HL-60/S4 (cell line): ENCODE data around the gene LDOC1.
"Not testable (repeated sequence)": the region's sequence is repeated elsewhere in the genome, so short reads cannot be mapped to it uniquely, and the experiment has no call there.

Experiments used
- in situ Hi-C: fragments of 300-500 bp; cut with MboI; formaldehyde crosslinking; loops from 2 replicates; pipeline ENCODE4 v1.14.3; 2022; ENCODE audit warnings: low sequenced_read_pairs

LDOC1 gene

DNA sequence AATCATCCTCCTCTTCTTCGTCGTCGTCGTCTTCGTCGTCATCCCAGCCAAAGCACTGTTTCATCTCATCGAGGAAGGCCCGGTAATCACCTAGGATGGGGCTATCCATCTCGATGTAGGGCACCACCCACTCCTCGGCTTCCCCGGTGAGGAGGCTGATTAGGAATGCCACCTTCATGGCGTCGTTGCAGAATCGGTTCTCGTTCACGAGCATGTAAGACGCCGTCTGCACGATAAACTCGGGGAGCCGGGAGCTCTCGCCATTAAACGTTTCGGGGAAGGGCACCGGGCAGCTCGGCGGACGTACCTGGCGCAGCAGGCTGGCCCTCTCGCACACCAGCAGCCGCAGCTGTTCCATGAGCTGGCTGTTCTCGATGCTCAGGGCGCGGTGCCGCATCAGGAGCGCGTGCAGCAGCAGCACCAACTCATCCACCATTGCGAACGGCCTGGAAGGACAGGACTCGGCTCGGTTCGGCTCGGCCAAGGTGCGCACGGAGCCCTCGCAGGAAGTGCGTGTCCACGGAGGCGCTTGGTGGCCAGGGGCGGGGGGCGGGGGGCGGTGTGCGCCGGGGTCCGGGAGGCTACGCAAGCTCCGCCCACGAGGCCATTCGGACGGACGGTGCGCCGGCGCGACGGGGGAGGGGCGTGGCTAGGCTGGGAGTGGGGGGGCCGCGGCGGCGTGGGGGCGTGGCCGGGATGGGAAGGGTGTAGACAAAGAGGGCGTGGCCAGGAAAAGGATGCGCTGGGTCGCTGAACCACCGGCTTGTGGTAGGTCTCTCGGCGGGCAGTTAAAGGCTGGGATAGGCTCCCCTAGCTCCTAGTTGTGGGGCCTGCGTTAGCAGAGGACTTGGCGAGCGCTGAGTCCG, at the start of gene LDOC1:
Gene LDOC1, minus strand, starts transcription at position 544 of the 866 bp plus-strand sequence. Its CDS starts 108 bp downstream, at position 436.
- in situ Hi-C loops: no loop called here

DNA sequence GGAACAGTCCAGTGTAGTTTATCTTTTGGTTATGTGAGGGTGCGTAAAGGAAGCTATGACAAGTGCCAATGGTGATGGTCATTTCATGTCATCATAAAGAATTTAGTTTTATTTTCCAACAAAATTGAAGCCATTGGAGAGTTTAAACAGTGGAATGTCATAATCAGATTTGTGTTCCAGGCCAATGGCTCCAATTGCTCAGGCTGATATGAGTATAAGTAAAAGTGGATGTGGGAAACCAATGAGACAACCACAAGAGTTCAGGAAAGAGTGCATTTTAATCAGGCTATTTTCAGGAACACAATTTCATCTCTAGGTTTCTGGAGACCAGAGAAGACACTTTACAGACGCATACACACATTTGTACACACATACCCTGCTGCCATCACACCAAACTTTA, 44.7 kb upstream of the LDOC1 start:
- in situ Hi-C loops: no loop called here

DNA sequence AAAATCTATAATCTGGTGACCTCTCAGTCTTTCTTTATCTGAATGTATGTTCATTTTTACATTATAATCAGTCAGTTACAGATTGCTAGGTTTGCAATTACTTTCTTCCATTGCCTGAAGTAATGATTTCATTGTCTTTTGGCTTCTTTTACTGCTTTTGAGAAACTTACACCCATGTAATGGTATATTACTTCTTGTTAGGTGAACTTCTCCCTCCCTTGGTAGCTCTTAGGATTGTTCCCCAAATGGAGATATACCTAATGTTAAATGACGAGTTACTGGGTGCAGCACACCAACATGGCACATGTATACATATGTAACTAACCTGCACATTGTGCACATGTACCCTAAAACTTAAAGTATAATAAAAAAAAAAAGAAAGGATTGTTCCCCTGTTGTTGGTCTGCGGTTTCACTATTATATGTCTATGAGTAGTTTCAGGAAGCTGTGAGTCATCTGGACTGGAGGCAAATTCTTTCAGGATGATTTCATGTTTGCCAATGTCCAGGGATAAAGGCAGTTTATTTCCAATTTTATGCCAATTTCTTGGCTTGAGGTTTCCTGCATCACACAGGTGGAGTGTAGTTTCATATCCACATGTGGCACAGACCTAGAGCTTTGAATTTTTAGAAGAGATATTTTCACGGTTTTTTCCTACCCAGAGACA, 43.5 kb upstream of the LDOC1 start:
- in situ Hi-C loops: no loop called here

DNA sequence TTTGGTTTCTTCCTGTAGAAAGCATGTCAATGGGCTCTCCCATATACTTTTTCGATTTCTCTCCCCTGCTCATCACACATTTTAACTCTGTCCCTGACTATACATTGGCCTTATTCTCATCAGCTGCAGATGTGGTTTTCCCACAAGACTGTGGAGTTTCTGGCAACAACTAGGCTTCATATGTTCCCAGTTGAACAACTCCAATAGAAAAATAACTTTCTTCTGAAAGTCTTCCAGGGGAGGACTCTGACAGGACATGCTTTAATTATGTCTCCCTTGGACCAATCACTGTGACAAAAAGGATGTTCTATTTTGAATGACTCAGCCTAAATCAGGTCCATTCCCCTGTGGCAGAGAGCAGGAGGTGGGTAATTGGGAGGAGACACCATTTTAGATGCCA, 37.3 kb upstream of the LDOC1 start:
- in situ Hi-C loops: no loop called here

DNA sequence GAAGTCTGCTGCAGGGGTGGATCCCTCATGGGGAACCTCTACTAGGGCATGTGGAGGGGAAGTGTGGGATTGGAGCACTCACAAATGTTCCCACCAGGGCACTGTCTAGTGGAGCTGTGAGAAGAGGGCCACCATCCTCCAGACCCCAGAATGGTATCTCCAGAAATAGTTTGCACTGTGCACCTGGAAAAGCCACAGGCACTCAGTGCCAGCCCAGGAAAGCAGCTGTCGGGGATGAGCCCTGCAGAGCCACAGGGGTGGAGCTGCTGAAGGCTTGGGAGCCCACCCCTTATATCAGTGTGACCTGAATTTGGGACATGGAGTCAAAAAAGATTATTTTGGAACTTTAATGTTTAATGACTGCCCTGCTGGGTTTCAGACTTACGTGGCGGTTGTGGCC, 25.0 kb upstream of the LDOC1 start:
- in situ Hi-C loops: no loop called here

DNA sequence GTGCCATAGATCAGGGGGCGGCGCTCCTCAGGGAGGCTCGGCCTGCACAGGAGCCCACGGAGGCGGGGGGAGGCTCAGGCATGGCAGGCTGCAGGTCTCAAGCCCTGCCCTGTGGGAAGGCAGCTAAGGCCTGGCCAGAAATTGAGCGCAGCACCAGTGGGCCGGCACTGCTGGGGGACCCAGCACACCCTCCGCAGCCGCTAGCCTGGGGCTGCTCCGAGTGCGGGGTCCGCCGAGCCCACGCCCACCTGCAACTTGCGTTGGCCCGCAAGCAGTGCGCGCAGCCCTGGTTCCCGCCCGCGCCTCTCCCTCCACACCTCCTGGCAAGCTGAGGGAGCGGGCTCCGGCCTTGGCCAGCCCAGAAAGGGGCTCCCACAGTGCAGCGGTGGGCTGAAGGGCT, 11.6 kb upstream of the LDOC1 start:
- in situ Hi-C loops: not testable (repeated sequence)

DNA sequence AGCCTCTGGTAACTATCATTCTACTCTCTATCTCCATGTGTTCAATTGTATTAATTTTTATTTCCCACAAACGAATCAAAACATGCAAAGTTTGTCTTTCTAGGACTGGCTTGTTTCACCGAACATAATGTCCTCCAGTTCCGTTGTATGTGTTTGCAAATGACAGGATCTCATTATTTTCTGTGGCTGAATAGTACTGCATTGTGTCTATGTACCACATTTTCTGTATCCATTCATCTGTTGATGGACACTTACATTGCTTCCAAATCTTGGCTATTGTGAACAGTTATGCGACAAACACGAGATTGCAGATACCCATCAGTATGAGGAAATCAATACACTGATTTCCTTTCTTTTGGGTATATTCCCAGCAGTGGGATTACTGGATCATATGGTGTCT, 8.4 kb upstream of the LDOC1 start:
- in situ Hi-C loops: no loop called here

DNA sequence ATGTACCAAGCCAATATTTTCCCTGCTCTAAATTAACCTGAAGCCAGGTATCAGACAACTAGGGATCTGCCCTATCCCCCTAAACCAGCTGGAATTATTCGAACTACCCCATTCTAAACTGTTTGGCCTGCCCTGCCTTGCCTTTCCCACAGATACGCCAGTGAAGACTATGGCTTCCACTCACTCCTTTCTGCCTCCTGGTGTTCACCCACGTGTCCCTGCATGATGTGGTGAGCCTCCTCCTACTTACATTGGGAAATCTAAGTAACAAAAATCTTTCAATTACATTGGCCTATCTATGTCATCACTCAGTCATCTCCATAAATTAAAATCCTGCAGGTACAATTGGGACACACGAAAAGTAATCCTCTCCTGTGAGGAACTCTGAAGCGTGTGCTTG, 6.1 kb upstream of the LDOC1 start:
- in situ Hi-C loops: no loop called here

DNA sequence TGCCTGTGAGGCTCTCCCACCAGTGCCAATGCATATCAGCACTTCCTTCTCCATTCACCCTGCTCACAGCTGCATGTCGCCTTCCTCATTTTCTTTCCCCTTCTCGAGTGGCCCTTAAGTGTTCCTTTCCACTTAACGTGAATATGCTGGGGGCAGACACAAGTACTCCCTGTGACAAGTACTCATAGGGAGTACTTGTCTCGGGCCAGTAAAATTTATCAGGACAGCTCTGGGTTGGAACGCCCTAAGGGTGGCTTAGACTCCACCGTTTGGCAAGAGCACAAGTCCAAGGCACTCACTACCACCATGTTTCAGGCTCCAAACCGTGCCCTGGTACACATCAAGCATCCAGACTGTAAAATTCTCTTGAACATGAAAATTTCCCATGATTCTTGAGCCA, 3.9 kb upstream of the LDOC1 start:
- in situ Hi-C loops: no loop called here

DNA sequence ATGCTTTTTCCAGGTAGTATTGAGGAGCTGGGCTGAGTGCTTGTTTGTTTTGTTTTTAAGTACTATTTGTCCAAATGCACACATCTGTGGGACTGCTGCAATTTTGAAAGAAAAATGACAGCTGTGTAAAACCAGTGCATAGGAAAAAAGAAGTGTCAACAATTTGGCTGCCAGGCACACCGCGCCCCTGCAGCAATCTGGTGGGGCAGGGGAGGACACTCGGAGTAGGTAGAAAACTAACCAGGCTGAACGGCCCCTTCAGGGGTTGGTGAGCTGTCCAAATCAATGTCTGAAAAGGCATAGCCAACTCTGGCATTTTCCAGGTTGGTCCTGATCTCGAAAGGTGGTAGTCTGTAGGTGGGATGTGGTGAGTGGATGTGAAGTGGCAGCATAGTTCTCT, 1.1 kb downstream of the LDOC1 start:
- in situ Hi-C loops: no loop called here

DNA sequence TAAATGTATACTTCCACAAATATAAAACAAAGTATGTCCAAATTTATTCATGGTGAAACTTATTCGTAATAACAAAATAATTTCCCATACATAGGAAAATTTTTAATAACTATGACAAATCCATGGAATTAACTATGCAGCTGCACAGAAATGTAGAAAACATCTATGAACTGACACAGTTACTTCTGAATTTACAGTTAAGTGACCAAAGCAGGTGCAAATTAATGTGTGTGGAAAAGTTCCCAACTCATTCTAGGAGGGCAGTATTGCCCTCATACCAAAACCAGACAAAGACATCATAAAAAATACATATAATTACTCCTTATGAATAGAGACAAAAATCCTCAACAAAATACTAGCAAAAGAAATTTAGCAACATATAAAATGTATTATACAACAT, 12.5 kb downstream of the LDOC1 start:
- in situ Hi-C loops: no loop called here

DNA sequence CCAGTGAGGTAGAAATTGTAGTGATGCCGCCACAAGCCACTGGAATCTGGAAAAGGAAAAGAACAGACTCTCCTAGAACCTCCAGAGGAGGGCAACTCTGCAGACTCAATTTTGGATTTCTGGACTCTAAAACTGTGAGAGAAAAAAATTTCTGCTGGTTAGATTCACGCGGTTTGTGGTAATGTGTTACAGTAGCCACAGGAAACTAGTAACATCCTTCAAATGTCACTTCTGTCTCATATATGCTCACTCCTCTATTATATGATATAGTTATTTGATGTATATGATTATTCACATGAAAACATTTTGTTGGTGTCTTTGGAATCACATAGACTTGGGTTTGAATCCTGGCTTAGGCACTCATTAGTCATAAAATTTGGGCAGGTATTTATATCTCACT, 18.8 kb downstream of the LDOC1 start:
- in situ Hi-C loops: no loop called here

DNA sequence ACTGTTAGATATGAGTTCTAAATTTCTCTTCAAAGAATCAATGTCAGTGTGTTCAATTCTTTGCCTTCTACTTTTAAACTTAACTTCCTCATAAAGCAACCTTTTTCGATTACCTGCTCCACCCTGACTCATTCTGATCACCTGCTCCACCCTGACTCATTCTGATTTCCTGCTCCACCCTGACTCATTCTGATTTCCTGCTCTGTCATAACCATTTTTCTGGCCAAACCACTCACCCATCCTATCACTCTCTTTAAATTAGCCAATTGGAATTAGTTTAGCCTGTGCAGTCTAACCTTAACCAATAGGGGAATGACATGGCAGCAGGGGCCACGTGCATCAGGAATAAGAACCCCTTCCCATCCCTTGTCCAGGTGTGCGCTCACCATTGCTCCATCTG, 21.7 kb downstream of the LDOC1 start:
- in situ Hi-C loops: not testable (repeated sequence)

DNA sequence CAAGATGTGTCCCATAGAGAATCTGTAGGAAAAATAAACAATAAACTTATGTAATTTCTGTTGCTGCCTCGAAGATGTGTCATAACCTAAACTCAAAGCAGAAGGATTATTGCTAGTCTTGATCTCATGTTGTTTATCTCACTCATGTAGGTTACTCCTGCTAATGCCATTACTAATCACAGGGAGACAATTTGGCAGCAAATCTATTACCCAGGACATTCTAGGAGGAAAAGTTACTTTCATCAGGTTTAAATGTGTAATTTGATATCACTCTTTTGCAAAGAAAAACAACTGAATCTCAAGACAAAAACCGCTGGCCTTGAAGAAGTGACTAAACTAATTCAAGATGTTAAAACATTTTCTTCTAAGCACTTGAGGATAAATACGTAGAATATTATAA, 34.0 kb downstream of the LDOC1 start:
- in situ Hi-C loops: no loop called here

DNA sequence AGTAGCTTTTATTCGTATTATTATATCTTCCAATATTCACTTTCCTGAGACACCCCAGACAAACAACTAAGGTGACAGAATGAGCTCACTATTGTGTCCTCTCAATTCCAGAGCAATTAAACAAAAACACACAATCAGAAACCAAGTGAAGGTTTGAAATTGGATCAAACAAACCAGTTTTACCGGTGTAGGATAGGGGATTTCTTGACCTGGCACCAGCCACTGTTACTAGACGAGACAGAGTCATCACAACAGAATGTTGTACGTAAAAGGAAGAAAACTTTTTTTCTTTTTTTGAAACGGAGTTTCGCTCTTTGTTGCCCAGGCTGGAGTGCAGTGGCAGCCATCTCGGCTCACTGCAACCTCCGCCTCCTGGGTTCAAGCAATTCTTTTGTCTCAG, 43.7 kb downstream of the LDOC1 start:
- in situ Hi-C loops: no loop called here

DNA sequence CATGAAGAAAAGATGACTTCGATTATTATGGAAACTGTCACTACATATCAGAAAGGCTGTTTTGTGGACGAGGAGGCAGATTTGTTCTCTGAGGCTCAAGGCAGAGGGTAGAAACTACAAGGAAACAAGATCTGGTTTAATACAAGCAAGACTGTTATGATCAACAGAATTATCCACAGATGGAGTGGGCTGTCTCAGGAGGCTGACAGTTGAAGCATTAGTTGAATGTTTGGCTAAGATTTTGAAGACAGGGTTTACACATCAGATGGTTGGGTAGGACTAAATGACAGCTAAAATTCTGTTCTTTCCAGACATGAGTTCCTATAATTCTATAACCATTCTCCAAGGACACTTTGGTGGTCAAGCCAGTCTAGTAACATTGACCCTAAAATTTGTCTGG, 49.8 kb downstream of the LDOC1 start:
- in situ Hi-C loops: no loop called here
